Suprapubic skin (tissue), 4 donors: Measurements from ENCODE around the gene HIVEP3. TPM values are rescaled to one million over a fixed set of nuclear protein-coding genes. Genes with fewer than 3 reads are reported as not detected.

ENCODE experiments used
- DNase-seq, 2 donors: peaks; one replicate each; pipeline ENCODE4 v3.0.0-alpha.2; 2019; ENCODE audit warnings: low spot score in 2 of 2
- H3K27ac ChIP-seq: fragments of 200-600 bp; sonication (generic); one replicate; pipeline ENCODE4 v1.5.1; 2019
- H3K27me3 ChIP-seq: fragments of 200-600 bp; sonication (generic); one replicate; pipeline ENCODE4 v1.5.1; 2019
- H3K36me3 ChIP-seq: fragments of 200-600 bp; sonication (generic); one replicate; pipeline ENCODE4 v1.5.1; 2019
- H3K4me1 ChIP-seq: fragments of 200-600 bp; sonication (generic); one replicate; pipeline ENCODE4 v1.5.1; 2019
- H3K4me3 ChIP-seq: fragments of 200-600 bp; sonication (generic); one replicate; pipeline ENCODE4 v1.5.1; 2019; ENCODE audit warnings: mild to moderate bottlenecking
- H3K9me3 ChIP-seq: fragments of 200-600 bp; sonication (generic); one replicate; pipeline ENCODE4 v1.5.1; 2019
- EP300 ChIP-seq: sonication (generic); formaldehyde crosslinking; IDR thresholded peaks from one replicate; pipeline ENCODE4 v1.6.1; 2017; ENCODE audit warnings: antibody characterized with exemption
- POLR2A ChIP-seq, 2 donors: fragments of 450-650 bp; IDR thresholded peaks; one replicate each; pipeline ENCODE4 v1.6.1; 2017; ENCODE audit warnings: antibody characterized with exemption in 2 of 2, mild to moderate bottlenecking in 2 of 2, moderate library complexity in 2 of 2
- POLR2AphosphoS5 ChIP-seq, 3 donors: sonication (generic); formaldehyde crosslinking; IDR thresholded peaks; one replicate each; pipeline ENCODE4 v1.6.1; 2017; ENCODE audit warnings: antibody characterized with exemption in 3 of 3
- WGBS: methylation state at CpG from one replicate; pipeline ENCODE4 v1.1.5; 2018; 5-methylcytosine and 5-hydroxymethylcytosine counted together
- total RNA-seq, 4 donors: library from RNA; depleted of rRNA; stranded (reverse); fragments of >200 nt; gene quantifications; one replicate each; pipeline ENCODE4 v1.1.0, GENCODE V29; 2016
- TF ChIP-seq, protein P1 (sequence below), 2 donors: fragments of 200-600 bp in 1 of 2; fragments of 450-650 bp in 1 of 2; sonication (generic) in 1 of 2; IDR thresholded peaks; one replicate each; pipeline ENCODE4 v1.5.1; 2016 to 2019; ENCODE audit warnings: antibody characterized with exemption in 2 of 2, mild to moderate bottlenecking in 1 of 2, moderate library complexity in 1 of 2

Gene HIVEP3
- total RNA-seq, 4 donors from 2014 or later, result 11.3 to 23.9 (median 18.3) TPM

DNA sequence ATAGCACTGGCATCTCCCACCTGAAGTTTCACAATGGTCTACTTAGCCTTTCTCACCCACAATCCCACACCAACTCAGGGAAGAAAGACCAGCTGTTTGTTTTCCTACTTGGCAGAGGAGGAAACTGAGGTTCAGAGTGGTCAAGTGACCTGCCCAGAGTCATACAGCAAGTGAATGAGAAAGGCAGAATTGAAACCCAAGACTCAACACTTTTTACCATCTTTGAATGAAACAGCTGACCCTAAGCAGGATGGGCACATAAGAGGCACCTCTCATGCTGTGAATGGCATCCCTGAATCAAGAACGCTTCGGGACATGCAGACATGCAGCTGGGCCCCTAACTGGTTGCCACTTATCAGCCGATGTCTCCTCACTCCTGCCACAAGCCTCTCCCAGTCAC lies 193.8 kb downstream of the HIVEP3 start:
- WGBS, result 90% methylated on average over 3 of the region's 3 CpGs
- H3K4me3 ChIP-seq, result no peak overlapping the region
- peaks cover 13% of the 10 kb centered on the region for H3K4me1 ChIP-seq
- H3K27ac ChIP-seq, result no peak overlapping the region
- no peak for DNase-seq
- H3K27me3 ChIP-seq, result no peaks in the 10 kb centered on the region
- TF ChIP-seq EP300 (no peak), POLR2AphosphoS5 (IDR thresholded peaks at IDR 0.05) (no peak), POLR2A (IDR thresholded peaks at IDR 0.05) (no peak)
- TF ChIP-seq, protein P1, sequence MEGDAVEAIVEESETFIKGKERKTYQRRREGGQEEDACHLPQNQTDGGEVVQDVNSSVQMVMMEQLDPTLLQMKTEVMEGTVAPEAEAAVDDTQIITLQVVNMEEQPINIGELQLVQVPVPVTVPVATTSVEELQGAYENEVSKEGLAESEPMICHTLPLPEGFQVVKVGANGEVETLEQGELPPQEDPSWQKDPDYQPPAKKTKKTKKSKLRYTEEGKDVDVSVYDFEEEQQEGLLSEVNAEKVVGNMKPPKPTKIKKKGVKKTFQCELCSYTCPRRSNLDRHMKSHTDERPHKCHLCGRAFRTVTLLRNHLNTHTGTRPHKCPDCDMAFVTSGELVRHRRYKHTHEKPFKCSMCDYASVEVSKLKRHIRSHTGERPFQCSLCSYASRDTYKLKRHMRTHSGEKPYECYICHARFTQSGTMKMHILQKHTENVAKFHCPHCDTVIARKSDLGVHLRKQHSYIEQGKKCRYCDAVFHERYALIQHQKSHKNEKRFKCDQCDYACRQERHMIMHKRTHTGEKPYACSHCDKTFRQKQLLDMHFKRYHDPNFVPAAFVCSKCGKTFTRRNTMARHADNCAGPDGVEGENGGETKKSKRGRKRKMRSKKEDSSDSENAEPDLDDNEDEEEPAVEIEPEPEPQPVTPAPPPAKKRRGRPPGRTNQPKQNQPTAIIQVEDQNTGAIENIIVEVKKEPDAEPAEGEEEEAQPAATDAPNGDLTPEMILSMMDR (IDR thresholded peaks at IDR 0.05), result no peak
- no peaks in the 10 kb centered on the region for H3K9me3 ChIP-seq
- H3K36me3 ChIP-seq, result no peaks in the 10 kb centered on the region

DNA sequence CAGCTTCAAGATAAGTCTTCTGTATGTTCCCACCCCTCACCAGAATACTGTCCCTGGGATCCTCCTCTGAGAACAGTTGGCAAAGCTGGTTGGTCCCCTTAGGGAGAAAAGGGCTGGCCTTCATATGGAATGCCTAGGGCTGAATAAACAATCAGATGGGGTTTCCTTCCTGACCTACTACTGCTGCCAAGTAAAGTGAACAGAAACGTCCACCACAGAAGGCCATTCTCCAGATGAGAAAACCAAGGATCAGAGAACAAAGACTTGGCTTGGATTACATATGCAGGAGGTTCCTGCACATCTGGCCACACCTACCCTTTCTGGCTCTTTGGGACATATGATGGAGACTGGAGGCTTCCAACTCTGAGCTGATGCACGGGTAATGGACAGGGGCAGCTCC lies 194.5 kb downstream of the HIVEP3 start:
- Histone ChIP-seq H3K27me3 (no peaks in the 10 kb centered on the region), H3K9me3 (no peaks in the 10 kb centered on the region), H3K27ac (no peak overlapping the region), H3K4me1 (peaks cover 13% of the 10 kb centered on the region), H3K36me3 (no peaks in the 10 kb centered on the region), H3K4me3 (no peak overlapping the region)
- 59% methylated on average over 2 of the region's 2 CpGs for WGBS
- DNase-seq, result no peak
- TF ChIP-seq EP300, result no peak
- no peak for TF ChIP-seq POLR2AphosphoS5 (IDR thresholded peaks at IDR 0.05)
- TF ChIP-seq, protein P1 (IDR thresholded peaks at IDR 0.05), result no peak
- TF ChIP-seq POLR2A (IDR thresholded peaks at IDR 0.05), result no peak

DNA sequence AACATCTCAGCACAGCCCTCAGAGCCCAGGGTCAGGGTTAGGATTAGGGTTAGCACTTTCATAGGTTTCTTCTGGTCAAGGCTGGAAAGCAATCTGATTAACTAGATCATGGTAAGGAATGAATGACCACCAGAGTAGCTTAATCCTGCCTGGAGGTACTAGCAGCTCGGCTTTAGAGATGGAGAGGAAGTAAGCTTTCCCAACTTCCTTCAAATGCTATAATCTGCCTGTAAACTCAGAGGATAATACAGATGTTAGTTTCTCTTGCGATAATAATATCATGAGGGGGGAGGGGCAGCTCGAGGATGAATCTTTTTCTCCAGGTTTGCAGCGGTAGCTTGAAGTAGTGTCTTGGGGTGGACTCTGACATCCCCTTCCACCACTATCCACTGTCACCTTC lies 194.9 kb downstream of the HIVEP3 start:
- no peak overlapping the region for H3K27ac ChIP-seq
- no peak for DNase-seq
- H3K4me1 ChIP-seq, result peaks cover 13% of the 10 kb centered on the region
- 60% methylated on average over 4 of the region's 4 CpGs for WGBS
- no peaks in the 10 kb centered on the region for H3K36me3 ChIP-seq
- TF ChIP-seq POLR2A (IDR thresholded peaks at IDR 0.05), result no peak
- TF ChIP-seq, protein P1 (IDR thresholded peaks at IDR 0.05), result no peak
- TF ChIP-seq POLR2AphosphoS5 (IDR thresholded peaks at IDR 0.05), result no peak
- no peak for TF ChIP-seq EP300
- no peaks in the 10 kb centered on the region for H3K9me3 ChIP-seq
- H3K27me3 ChIP-seq, result no peaks in the 10 kb centered on the region
- H3K4me3 ChIP-seq, result no peak overlapping the region

DNA sequence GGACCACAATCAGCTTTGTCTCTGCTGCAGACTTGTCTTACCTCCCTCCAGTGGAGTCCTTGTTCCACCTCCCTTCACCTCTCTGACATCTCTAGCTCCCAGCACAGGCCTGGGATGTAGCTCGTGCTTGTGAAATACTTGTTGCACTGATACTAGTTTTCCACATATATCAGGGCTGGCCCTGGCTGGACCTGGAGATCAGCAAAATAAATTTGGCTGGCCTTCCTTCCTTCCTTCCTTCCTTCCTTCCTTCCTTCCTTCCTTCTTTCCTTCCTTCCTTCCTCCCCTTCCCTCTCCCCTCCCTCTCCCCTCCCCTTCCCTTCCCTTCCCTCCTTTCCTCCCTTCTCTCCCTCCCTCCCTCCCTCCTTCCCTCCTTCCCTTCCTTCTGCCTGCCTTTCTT lies 196.5 kb downstream of the HIVEP3 start:
- H3K4me1 ChIP-seq, result no peaks in the 10 kb centered on the region
- H3K36me3 ChIP-seq, result no peaks in the 10 kb centered on the region
- no peak for DNase-seq
- TF ChIP-seq POLR2A (IDR thresholded peaks at IDR 0.05) (no peak), POLR2AphosphoS5 (IDR thresholded peaks at IDR 0.05) (no peak), EP300 (no peak)
- TF ChIP-seq, protein P1 (IDR thresholded peaks at IDR 0.05), result no peak
- H3K27me3 ChIP-seq, result no peaks in the 10 kb centered on the region
- H3K4me3 ChIP-seq, result no peak overlapping the region
- 92% methylated on average over 1 of the region's 1 CpG for WGBS
- H3K27ac ChIP-seq, result no peak overlapping the region
- no peaks in the 10 kb centered on the region for H3K9me3 ChIP-seq

DNA sequence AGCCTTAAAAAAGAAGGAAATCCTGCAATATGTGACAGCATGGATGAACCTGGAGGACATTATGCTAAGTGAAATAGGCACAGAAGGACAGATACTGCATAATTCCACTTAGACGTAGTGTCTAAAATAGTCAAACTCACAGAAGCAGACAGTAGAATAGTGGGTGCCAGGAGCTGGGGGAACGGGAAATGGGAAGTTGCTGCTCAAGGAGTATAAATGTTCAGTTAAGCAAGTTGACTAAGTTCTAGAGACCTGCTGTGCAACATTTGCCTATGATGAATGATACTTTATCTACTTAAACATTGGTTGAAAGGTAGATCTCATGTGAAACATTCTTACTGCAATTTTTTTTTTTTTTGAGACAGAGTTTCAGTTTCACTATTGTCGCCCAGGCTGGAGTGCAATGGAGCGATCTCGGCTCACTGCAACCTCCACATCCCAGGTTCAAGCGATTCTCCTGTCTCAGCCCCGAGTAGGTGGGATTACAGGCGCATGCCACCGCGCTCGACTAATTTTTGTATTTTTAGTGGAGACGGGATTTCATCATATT lies 197.8 kb downstream of the HIVEP3 start:
- DNase-seq, result no peak
- TF ChIP-seq, protein P1 (IDR thresholded peaks at IDR 0.05), result no peak
- no peak for TF ChIP-seq POLR2A (IDR thresholded peaks at IDR 0.05)
- TF ChIP-seq POLR2AphosphoS5 (IDR thresholded peaks at IDR 0.05), result no peak
- no peak for TF ChIP-seq EP300
- Histone ChIP-seq H3K36me3 (no peaks in the 10 kb centered on the region), H3K4me1 (no peaks in the 10 kb centered on the region), H3K27ac (no peak overlapping the region), H3K27me3 (no peaks in the 10 kb centered on the region), H3K9me3 (no peaks in the 10 kb centered on the region), H3K4me3 (no peak overlapping the region)
- 93% methylated on average over 12 of the region's 12 CpGs for WGBS
